Keratinocyte (primary cell): Measurements from ENCODE around the gene ACTN2. TPM values are rescaled to one million over a fixed set of nuclear protein-coding genes. Genes with fewer than 3 reads are reported as not detected.
A peak's percentile ranks its signal among the peaks of the same experiment; 100 is the strongest.

Experiments used
- DNase-seq: peaks from one replicate; pipeline ENCODE4 v3.0.0-alpha.2; 2011; ENCODE audit warnings: low read depth, missing footprints, low spot score
- FAIRE-seq: peaks from 2 replicates; lab custom pipeline; 2011; peaks lifted over from hg19 to GRCh38; lab: Jason Lieb, UNC
- H2AFZ ChIP-seq: 2 replicates; pipeline ENCODE4 v1.6.0; 2012; ENCODE audit warnings: low read length, control low read depth, inconsistent platforms; ENCODE audit not compliant: control insufficient read depth
- H3K27ac ChIP-seq: 2 replicates; pipeline ENCODE4 v1.5.1; 2011; ENCODE audit warnings: low read length; ENCODE audit not compliant: control insufficient read depth, insufficient read depth
- H3K27me3 ChIP-seq: 3 replicates; pipeline ENCODE4 v1.6.0; 2011; ENCODE audit warnings: low read length; ENCODE audit not compliant: control insufficient read depth, insufficient read depth; ENCODE audit errors: extremely low read depth
- H3K36me3 ChIP-seq, 2 experiments: 2 replicates in 1 of 2; 3 replicates in 1 of 2; pipeline ENCODE4 v1.5.1; 2011; ENCODE audit warnings: low read length in 2 of 2, mild to moderate bottlenecking in 1 of 2; ENCODE audit not compliant: control insufficient read depth in 2 of 2, insufficient read depth in 2 of 2; ENCODE audit errors: extremely low read depth in 1 of 2
- H3K4me1 ChIP-seq: 3 replicates; pipeline ENCODE4 v1.5.1; 2011; ENCODE audit warnings: low read length; ENCODE audit not compliant: control insufficient read depth, insufficient read depth; ENCODE audit errors: extremely low read depth
- H3K4me2 ChIP-seq: 3 replicates; pipeline ENCODE4 v1.6.0; 2011; ENCODE audit warnings: low read depth, low read length; ENCODE audit not compliant: control insufficient read depth, insufficient read depth; ENCODE audit errors: extremely low read depth
- H3K4me3 ChIP-seq, 3 experiments: fragments of 200-600 bp in 1 of 3; sonication (generic) in 1 of 3; 2 replicates in 2 of 3; 3 replicates in 1 of 3; pipeline ENCODE4 v1.5.1; 2011 to 2016; ENCODE audit warnings: low read length in 3 of 3, mild to moderate bottlenecking in 3 of 3, control low read depth in 2 of 3, inconsistent platforms in 1 of 3, low read depth in 1 of 3, mixed read lengths in 1 of 3, mixed run types in 1 of 3, moderate library complexity in 1 of 3; ENCODE audit not compliant: control insufficient read depth in 2 of 3, insufficient read depth in 2 of 3; ENCODE audit errors: extremely low read depth in 1 of 3
- H3K79me2 ChIP-seq: 2 replicates; pipeline ENCODE4 v1.6.0; 2012; ENCODE audit warnings: low read length; ENCODE audit not compliant: control insufficient read depth, insufficient read depth
- H3K9ac ChIP-seq: 3 replicates; pipeline ENCODE4 v1.6.0; 2011; ENCODE audit warnings: low read length; ENCODE audit not compliant: control insufficient read depth, insufficient read depth; ENCODE audit errors: extremely low read depth
- H3K9me1 ChIP-seq: 3 replicates; pipeline ENCODE4 v1.6.0; 2011; ENCODE audit warnings: low read length; ENCODE audit not compliant: control insufficient read depth, insufficient read depth; ENCODE audit errors: extremely low read depth
- H3K9me3 ChIP-seq: 2 replicates; pipeline ENCODE4 v1.5.1; 2012; ENCODE audit warnings: low read depth, low read length; ENCODE audit not compliant: control insufficient read depth
- H4K20me1 ChIP-seq: 3 replicates; pipeline ENCODE4 v1.6.0; 2011; ENCODE audit warnings: low read length; ENCODE audit not compliant: control insufficient read depth, insufficient read depth; ENCODE audit errors: extremely low read depth
- EZH2 ChIP-seq: IDR thresholded peaks from one replicate; pipeline ENCODE4 v1.6.1; 2012; ENCODE audit warnings: inconsistent platforms, mild to moderate bottlenecking, low read length, moderate library complexity
- dilution Hi-C: fragments of 300-500 bp; cut with MboI; formaldehyde crosslinking; loops from one replicate; pipeline ENCODE4 v1.7.0; 2020; ENCODE audit warnings: low sequenced_read_pairs; ENCODE audit not compliant: extremely low pct_ligation_motif_present
- polyA plus RNA-seq, 5 experiments: library from polyadenylated mRNA; depleted of rRNA in 3 of 5; stranded (reverse) in 3 of 5; stranded (forward) in 1 of 5; unstranded in 1 of 5; fragments of >200 nt; gene quantifications; 1 replicate in 1 of 5; 2 replicates in 3 of 5; 3 replicates in 1 of 5; pipeline versions ENCODE4 v1.2.1 to v1.2.3, GENCODE V29; 2011 to 2012; ENCODE audit warnings: missing spikeins in 2 of 5, low read depth in 1 of 5, low replicate concordance in 1 of 5
- TF ChIP-seq, protein P1 (sequence below), 3 experiments: IDR thresholded peaks in 1 of 3; conservative IDR thresholded peaks in 1 of 3; optimal IDR thresholded peaks in 1 of 3; 2 replicates in 2 of 3; 3 replicates in 1 of 3; pipeline versions ENCODE3 to v1.5.1; 2011; ENCODE audit warnings: low read length in 3 of 3, mild to moderate bottlenecking in 3 of 3, moderate library complexity in 2 of 3, control low read depth in 1 of 3, inconsistent platforms in 1 of 3; ENCODE audit not compliant: insufficient read depth in 2 of 3; ENCODE audit errors: extremely low read depth in 1 of 3

Gene ACTN2
- polyA plus RNA-seq, 1 donor (not counting 4 experiments of a cell fraction or from before 2014, with no cell fraction given), result not detected

DNA sequence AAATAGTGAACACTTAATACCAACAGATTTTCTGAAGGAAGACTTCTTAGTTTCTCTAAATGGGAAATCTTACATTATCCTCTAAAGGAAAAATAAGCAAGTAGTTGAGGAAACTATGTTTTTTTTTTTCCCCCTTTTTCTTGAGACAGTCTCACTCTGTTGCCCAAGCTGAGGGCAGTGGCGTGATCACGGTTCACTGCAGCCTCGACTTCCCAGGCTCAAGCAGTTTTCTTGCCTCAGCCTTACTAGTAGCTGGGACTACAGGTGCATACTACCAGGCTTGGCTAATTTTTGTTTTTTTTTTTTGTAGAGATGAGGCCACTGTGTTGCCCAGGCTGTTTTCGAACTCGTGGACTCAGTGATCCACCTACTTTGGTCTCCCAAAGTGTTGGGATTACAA is 112.7 kb downstream of the ACTN2 start:
- Histone ChIP-seq H4K20me1 (no peaks in the 10 kb centered on the region), H3K27ac (no peak overlapping the region), H3K4me3 (no peak overlapping the region), H3K9ac (no peak overlapping the region), H3K4me1 (peaks cover 17% of the 10 kb centered on the region), H3K9me1 (no peaks in the 10 kb centered on the region), H3K4me2 (no peak overlapping the region), H3K36me3 (peaks cover 0 to 3% of the 10 kb centered on the region in 2 experiments), H3K9me3 (no peaks in the 10 kb centered on the region), H3K79me2 (peaks cover 51% of the 10 kb centered on the region), H3K27me3 (no peaks in the 10 kb centered on the region), H2AFZ (no peak overlapping the region)
- DNase-seq (no peak), FAIRE-seq (no peak)
- dilution Hi-C loops, result no loop called here
- TF ChIP-seq, protein P1, sequence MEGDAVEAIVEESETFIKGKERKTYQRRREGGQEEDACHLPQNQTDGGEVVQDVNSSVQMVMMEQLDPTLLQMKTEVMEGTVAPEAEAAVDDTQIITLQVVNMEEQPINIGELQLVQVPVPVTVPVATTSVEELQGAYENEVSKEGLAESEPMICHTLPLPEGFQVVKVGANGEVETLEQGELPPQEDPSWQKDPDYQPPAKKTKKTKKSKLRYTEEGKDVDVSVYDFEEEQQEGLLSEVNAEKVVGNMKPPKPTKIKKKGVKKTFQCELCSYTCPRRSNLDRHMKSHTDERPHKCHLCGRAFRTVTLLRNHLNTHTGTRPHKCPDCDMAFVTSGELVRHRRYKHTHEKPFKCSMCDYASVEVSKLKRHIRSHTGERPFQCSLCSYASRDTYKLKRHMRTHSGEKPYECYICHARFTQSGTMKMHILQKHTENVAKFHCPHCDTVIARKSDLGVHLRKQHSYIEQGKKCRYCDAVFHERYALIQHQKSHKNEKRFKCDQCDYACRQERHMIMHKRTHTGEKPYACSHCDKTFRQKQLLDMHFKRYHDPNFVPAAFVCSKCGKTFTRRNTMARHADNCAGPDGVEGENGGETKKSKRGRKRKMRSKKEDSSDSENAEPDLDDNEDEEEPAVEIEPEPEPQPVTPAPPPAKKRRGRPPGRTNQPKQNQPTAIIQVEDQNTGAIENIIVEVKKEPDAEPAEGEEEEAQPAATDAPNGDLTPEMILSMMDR (optimal IDR thresholded peaks at IDR 0.05 in 1 of 3, IDR thresholded peaks at IDR 0.05 in 1 of 3, conservative IDR thresholded peaks at IDR 0.05 in 1 of 3; ENCODE audit: extremely low read depth in 1 of 3, insufficient read depth in 2 of 3, low read length in 3 of 3), result no peak
- no peak for TF ChIP-seq EZH2

DNA sequence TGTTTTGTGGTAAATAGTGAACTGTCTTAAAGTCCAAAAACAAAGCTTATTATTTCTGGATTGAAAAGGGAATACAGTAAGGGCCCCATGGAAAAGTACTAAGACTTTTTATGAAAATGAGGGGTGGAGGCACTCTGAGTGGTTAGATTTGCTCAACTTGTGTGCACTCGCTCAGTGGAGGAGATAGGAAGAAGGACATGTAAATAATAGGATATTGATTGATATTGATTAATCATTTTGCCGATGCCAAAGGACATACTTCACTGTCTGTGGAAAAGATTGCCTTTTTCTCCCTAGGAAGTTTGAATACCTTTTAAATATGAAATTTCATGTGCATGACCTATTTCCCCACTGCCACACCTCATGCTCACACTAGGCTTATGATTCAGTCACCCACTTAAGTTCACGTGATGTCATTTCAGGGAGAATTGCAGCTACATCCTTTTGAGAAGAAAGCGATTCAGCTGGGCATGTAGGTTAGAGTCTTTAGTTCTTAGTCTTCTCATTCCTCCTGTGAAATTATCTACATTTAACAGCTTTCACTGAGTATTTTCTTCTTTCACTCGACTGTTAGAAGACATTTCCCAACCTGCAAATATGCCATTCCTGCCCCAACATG is 113.8 kb downstream of the ACTN2 start:
- DNase-seq (no peak), FAIRE-seq (peak; percentile 5)
- peaks cover 17% of the 10 kb centered on the region for H3K4me1 ChIP-seq
- H2AFZ ChIP-seq, result peak overlapping the region; percentile 80
- H3K4me3 ChIP-seq, result peak overlapping the region in 1 of 3 experiments; percentile 34
- H3K27me3 ChIP-seq, result no peaks in the 10 kb centered on the region
- H3K36me3 ChIP-seq, result peaks cover 0 to 3% of the 10 kb centered on the region in 2 experiments
- H3K9me1 ChIP-seq, result no peaks in the 10 kb centered on the region
- dilution Hi-C loops, result no loop called here
- peaks cover 52% of the 10 kb centered on the region for H3K79me2 ChIP-seq
- H3K9ac ChIP-seq, result peak overlapping the region; percentile 45
- H3K4me2 ChIP-seq, result peak overlapping the region; percentile 75
- TF ChIP-seq, protein P1 (optimal IDR thresholded peaks at IDR 0.05 in 1 of 3, IDR thresholded peaks at IDR 0.05 in 1 of 3, conservative IDR thresholded peaks at IDR 0.05 in 1 of 3; ENCODE audit: extremely low read depth in 1 of 3, insufficient read depth in 2 of 3, low read length in 3 of 3), result no peak
- TF ChIP-seq EZH2, result no peak
- H3K27ac ChIP-seq, result peak overlapping the region; percentile 71
- H4K20me1 ChIP-seq, result no peaks in the 10 kb centered on the region
- no peaks in the 10 kb centered on the region for H3K9me3 ChIP-seq
